Astrocyte of the cerebellum (primary cell): Measurements from ENCODE around the gene COL27A1.

Experiments
- DNase-seq: peaks from one replicate; pipeline ENCODE4 v3.0.0-alpha.2; 2011; ENCODE audit warnings: low read depth
- H3K4me3 ChIP-seq: 2 replicates; pipeline ENCODE4 v1.5.1; 2011; ENCODE audit warnings: mild to moderate bottlenecking, low read depth, low read length, moderate library complexity
- CTCF ChIP-seq: IDR thresholded peaks from 2 replicates; pipeline ENCODE4 v1.5.1; 2012; ENCODE audit warnings: low read length, low read depth, moderate library complexity, mild to moderate bottlenecking; ENCODE audit errors: missing control alignments
- in situ Hi-C: cut with HindIII; loops from 2 replicates; pipeline ENCODE4 v1.10.0; 2017; ENCODE audit warnings: low sequenced_read_pairs

COL27A1 gene

GRCh38 chr9:114119242-114120191, 35.8 kb upstream of the COL27A1 start:
- in situ Hi-C loops = no loop called here
- TF ChIP-seq CTCF = no peak
- DNase-seq = no peak
- no peak overlapping the region for H3K4me3 ChIP-seq

GRCh38 chr9:114120192-114121014, 34.9 kb upstream of the COL27A1 start:
- H3K4me3 ChIP-seq = no peak overlapping the region
- no peak for TF ChIP-seq CTCF
- no peak for DNase-seq
- in situ Hi-C loops = no loop called here

GRCh38 chr9:114121227-114122135, 33.9 kb upstream of the COL27A1 start:
- in situ Hi-C loops = no loop called here
- H3K4me3 ChIP-seq = no peak overlapping the region
- no peak for DNase-seq
- TF ChIP-seq CTCF = no peak

DNA sequence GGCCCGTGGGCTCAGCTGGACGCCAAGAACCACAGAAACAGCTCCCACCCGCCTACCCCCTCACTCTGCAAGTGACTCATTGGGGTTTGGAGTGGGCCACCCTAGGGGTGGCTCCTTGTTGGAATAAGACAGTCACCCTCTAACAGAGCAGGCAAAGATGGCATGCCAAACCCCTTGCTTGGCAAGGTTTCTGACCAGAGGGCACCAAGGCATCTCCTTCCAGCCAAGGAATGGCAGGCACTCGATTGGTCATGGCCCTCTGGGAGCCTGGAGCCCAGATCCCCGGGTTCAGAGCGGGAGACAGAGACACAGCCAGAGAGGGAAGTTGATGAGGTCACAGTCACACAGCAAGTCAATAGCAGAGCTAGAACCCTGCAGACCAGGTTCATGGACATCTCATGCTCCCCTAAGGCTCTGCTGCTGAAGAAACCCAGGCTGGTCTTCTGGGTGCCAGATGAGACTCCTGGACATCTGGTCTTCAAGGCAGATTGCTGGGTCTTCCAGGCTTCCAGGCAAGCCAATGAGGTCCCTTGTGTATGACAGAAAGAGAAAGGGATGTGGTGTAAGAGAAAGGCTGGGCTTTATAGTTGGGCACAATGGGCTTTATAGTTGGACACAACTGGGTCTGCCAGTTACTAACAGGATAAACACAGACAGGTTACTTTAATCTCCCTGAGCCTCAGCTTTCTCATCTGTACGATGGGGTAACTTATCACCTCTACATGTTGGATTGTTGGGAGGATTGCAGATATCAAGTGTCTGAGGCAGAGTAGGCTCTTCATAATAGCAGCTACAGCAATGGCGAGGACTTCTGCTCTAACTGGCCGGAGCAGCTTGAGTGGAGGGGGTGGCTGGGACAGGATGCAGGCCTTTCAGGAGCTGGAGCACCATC, 33.0 kb upstream of the COL27A1 start:
- no peak for TF ChIP-seq CTCF
- DNase-seq = no peak
- in situ Hi-C loops = no loop called here

DNA sequence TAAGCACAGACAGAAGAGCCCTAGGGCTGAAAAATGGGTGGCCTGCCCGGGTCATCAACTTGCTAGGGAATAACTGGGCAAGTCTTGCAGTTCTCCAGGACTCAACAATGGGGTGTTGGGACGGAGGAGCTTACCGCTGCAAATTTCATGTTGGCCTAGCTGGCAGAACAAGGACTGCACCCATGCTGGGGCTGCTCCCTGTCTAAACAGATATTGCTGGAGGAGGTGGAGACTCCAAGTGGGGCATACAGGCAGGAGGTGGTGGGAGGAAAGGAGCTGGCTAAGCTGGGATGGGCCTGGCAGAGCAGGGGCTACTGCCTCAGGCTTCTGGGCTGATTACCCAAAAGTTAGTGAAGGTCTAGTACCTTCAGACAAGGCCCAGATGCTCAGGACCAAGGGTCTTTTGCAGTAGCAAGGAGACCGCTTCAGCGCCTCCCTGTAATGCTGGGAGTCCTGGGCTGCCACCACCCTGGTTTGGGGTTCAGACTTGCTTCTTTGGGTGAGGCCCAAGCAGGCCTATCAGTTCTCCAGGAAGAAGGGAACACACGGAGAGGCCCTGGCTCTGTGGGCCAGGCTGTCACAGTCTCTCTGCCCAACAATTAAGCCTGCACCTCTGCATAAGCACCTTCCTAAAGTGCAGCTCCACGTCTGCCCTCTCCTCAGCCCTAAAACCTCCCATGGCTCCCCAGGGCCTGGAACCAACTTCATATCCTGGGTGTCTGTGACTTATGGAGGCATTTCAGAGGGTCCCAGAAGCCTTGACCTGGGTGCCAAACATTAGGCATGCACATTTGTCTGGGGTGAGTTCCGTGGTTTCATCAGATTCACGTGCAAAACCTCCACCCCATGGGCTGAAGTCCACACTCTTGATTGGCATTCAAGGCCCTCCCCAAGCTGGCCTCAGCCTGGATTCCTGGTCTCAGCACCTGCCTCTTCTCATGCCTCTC, 32.0 kb upstream of the COL27A1 start:
- no peak for TF ChIP-seq CTCF
- no peak for DNase-seq
- in situ Hi-C loops = no loop called here
- no peak overlapping the region for H3K4me3 ChIP-seq

More for the DNA sequence above, 33.0 kb upstream of the COL27A1 start:
- no peak overlapping the region for H3K4me3 ChIP-seq
